ENCODE measurements around the gene WSB1. TPM values are rescaled to one million over a fixed set of nuclear protein-coding genes. Genes with fewer than 3 reads are reported as not detected.

WSB1 gene, protein sequence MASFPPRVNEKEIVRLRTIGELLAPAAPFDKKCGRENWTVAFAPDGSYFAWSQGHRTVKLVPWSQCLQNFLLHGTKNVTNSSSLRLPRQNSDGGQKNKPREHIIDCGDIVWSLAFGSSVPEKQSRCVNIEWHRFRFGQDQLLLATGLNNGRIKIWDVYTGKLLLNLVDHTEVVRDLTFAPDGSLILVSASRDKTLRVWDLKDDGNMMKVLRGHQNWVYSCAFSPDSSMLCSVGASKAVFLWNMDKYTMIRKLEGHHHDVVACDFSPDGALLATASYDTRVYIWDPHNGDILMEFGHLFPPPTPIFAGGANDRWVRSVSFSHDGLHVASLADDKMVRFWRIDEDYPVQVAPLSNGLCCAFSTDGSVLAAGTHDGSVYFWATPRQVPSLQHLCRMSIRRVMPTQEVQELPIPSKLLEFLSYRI
- 209 and 630 TPM in 2 replicates for total RNA-seq (2011; cell fraction: chromatin; rRNA removed; ENCODE audit: low replicate concordance)
- total RNA-seq (2011; cell fraction: nucleolus; rRNA removed): 107 and 151 TPM in 2 replicates
- 261 and 301 TPM in 2 replicates for total RNA-seq (2011; cell fraction: nucleoplasm; rRNA removed)
- 51.1 and 51.8 TPM in 2 replicates for total RNA-seq (2014; rRNA removed)
- 91.0 and 106 TPM in 2 replicates for total RNA-seq (2014; rRNA removed; fragmentation: Illumina TruSeq; extraction: Trizol)
- 68.1 and 75.0 TPM in 2 replicates for total RNA-seq (2015; rRNA removed; fragmentation: Illumina TruSeq; extraction: Trizol)
- total RNA-seq (2021): 91.7 and 100 TPM in 2 replicates
- polyA plus RNA-seq (2011; rRNA removed): 164 and 229 TPM in 2 replicates
- polyA plus RNA-seq (2011; cell fraction: cytosol; rRNA removed): 131 and 284 TPM in 2 replicates
- polyA plus RNA-seq (2011; cell fraction: nucleus; rRNA removed): 372 and 557 TPM in 2 replicates
- 64.3 and 80.1 TPM in 2 replicates for polyA plus RNA-seq (2012)
- polyA plus RNA-seq (2014; fragmentation: Illumina TruSeq; extraction: Trizol): 81.1 and 94.7 TPM in 2 replicates
- 10 to 100 TPM; 22.8 to 29.8 TPM for polyA plus RNA-seq (2014; fragmentation: Nextera tagmentation; extraction: Ambion mirVana)
- polyA plus RNA-seq (2014; rRNA removed): 118 and 163 TPM in 2 replicates
- polyA minus RNA-seq (2011; rRNA and poly(A)+ RNA removed): 83.8 and 95.9 TPM in 2 replicates
- 38.2 and 47.6 TPM in 2 replicates for polyA minus RNA-seq (2011; cell fraction: cytosol; rRNA and poly(A)+ RNA removed)
- 92.9 and 111 TPM in 2 replicates for polyA minus RNA-seq (2011; cell fraction: nucleus; rRNA and poly(A)+ RNA removed)
- Bru-seq, nascent RNA: percentile 97 among the genes with signal in this experiment
- BruChase-seq, experiment 1, labeled RNA remaining after a 2-hour chase: percentile 97 among the genes with signal in this experiment
- BruChase-seq, experiment 2, labeled RNA remaining after a 6-hour chase: percentile 98 among the genes with signal in this experiment
- long read RNA-seq, experiment 1, full-length matches to known transcripts: 80 of 170 reads
- long read RNA-seq, experiment 1, partial matches to known transcripts: 46 of 170 reads
- long read RNA-seq, experiment 1, other reads (novel, unspliced or antisense): 44 of 170 reads
- long read RNA-seq, experiment 2, full-length matches to known transcripts: 11 of 37 reads
- long read RNA-seq, experiment 2, partial matches to known transcripts: 22 of 37 reads
- long read RNA-seq, experiment 2, other reads (novel, unspliced or antisense): 4 of 37 reads
- long read RNA-seq, experiment 3, full-length matches to known transcripts: 41 of 60 reads
- long read RNA-seq, experiment 3, partial matches to known transcripts: 0 of 60 reads
- long read RNA-seq, experiment 3, other reads (novel, unspliced or antisense): 19 of 60 reads

- Histone ChIP-seq H3K36me3 (ENCODE audit: control insufficient read depth, insufficient read depth, low read length) (peaks cover 15% of the 10 kb centered on the region; the same call in 1 of the 3 replicates), H3K4me2 (ENCODE audit: insufficient read depth, low read length) (peak within 1 kb of the TSS; percentile 97), H4K20me1 (replicated peaks; ENCODE audit: control insufficient read depth, insufficient read depth, low read length) (peaks cover 30% of the 10 kb centered on the region), H3K9me1 (ENCODE audit: control insufficient read depth, insufficient read depth, low read length) (no peaks in the 10 kb centered on the region), H3K9me3 (replicated peaks; ENCODE audit: control insufficient read depth, insufficient read depth, low read depth, low read length) (no peaks in the 10 kb centered on the region), H2AFZ (ENCODE audit: low read depth, low read length) (peak within 1 kb of the TSS; percentile 94), H3K27me3 (ENCODE audit: control insufficient read depth in 2 of 2, insufficient read depth in 2 of 2, low read length in 2 of 2) (no peaks in the 10 kb centered on the region), H3K79me2 (ENCODE audit: control insufficient read depth, insufficient read depth, low read length) (peaks cover 57% of the 10 kb centered on the region), H3K4me3 (peak within 1 kb of the TSS; percentile 93), H3K4me1 (replicated peaks in 1 of 2; ENCODE audit: control insufficient read depth in 2 of 2, insufficient read depth in 2 of 2, low read length in 2 of 2) (peaks cover 17 to 25% of the 10 kb centered on the region in 2 experiments), H3K27ac (ENCODE audit: extremely low read depth, low read depth, low read length) (peak within 1 kb of the TSS; percentile 92), H3K9ac (ENCODE audit: insufficient read depth in 1 of 2, low read depth in 2 of 2, low read length in 2 of 2) (peak within 1 kb of the TSS; percentile 84 to 99)
- DNase-seq (ENCODE audit: extremely low read depth in 1 of 4, low spot score in 3 of 4) (peak; percentile 94 to 98 (median 98)), ATAC-seq (peak; percentile 88), FAIRE-seq (peak; percentile 71)
- ChIA-PET CTCF (ENCODE audit: low intra/inter-chr PET ratio) (no interaction called here), POLR2A (interaction anchor here (0.6 to 5.3 kb wide), 48 partner anchors 10 to 332 kb away, joined by 3 to 48 read pairs (median 6); no protein-coding TSS in a partner anchor)
- WGBS (ENCODE audit: insufficient coverage, low coverage, missing lambda C conversion rate): under 1% methylated on average over 58 of the region's 66 CpGs
- in situ Hi-C loops (cut with MboI): no loop called here
- TSS peak; percentile 65 for BruUV-seq (replicated peaks)
- intact Hi-C loops (cut with micrococcal nuclease): loop anchor here (1.0 to 10.0 kb wide), 2 partner anchors 49 to 209 kb away; no protein-coding TSS in a partner anchor
- TF ChIP-seq CEBPG (CRISPR knock-in tag; IDR thresholded peaks at IDR 0.05) (peak; percentile 5; the same call in 1 of the 2 replicates), CEBPG (tag; conservative IDR thresholded peaks at IDR 0.05 in 1 of 2, IDR thresholded peaks at IDR 0.05 in 1 of 2) (no peak), CSDE1 (IDR thresholded peaks at IDR 0.05) (peak in 1 of 2 experiments; percentile 63; a peak in 1 of 4 replicates), BACH1 (tag; IDR thresholded peaks at IDR 0.05) (no peak), HDAC6 (IDR thresholded peaks at IDR 0.05; ENCODE audit: low read depth, low read length) (no peak), NFXL1 (CRISPR knock-in tag; IDR thresholded peaks at IDR 0.05) (no peak), ZSCAN32 (CRISPR knock-in tag; IDR thresholded peaks at IDR 0.05) (no peak), SIX5 (IDR thresholded peaks at IDR 0.05; ENCODE audit: borderline replicate concordance in 1 of 2, insufficient read depth in 1 of 2, low read depth in 1 of 2, low read length in 2 of 2) (no peak), RUNX1 (IDR thresholded peaks at IDR 0.05; ENCODE audit: low read depth) (no peak), ZNF511 (CRISPR knock-in tag; IDR thresholded peaks at IDR 0.05) (no peak), TEAD1 (CRISPR knock-in tag; IDR thresholded peaks at IDR 0.05) (no peak; a peak in 1 of 4 replicates), SREBF2 (CRISPR knock-in tag; IDR thresholded peaks at IDR 0.05) (no peak), HLTF (IDR thresholded peaks at IDR 0.05) (0 out of 2 replicates have a peak, but pooled peaks have one; percentile 61), POLR2G (IDR thresholded peaks at IDR 0.05; ENCODE audit: low read depth, low read length) (peak; percentile 100), TRIM24 (IDR thresholded peaks at IDR 0.05) (no peak), NFE2 (IDR thresholded peaks at IDR 0.05; ENCODE audit: low read depth) (no peak)
Measured at GRCh38 chr17:27293898-27294688, at the start of gene WSB1. Gene WSB1 (plus strand): TSS chr17:27294114. CDS start chr17:27294396, 282 bp downstream.
